ENCODE results near the gene MRTO4. TPM values are rescaled to one million over a fixed set of nuclear protein-coding genes. Genes with fewer than 3 reads are reported as not detected.

Gene MRTO4
- total and polyA plus RNA-seq, 9 of the 15 experiments (the other 6 are each of a cell fraction or from before 2014, with no cell fraction given) = 62.0 to 173 (median 146) TPM

DNA sequence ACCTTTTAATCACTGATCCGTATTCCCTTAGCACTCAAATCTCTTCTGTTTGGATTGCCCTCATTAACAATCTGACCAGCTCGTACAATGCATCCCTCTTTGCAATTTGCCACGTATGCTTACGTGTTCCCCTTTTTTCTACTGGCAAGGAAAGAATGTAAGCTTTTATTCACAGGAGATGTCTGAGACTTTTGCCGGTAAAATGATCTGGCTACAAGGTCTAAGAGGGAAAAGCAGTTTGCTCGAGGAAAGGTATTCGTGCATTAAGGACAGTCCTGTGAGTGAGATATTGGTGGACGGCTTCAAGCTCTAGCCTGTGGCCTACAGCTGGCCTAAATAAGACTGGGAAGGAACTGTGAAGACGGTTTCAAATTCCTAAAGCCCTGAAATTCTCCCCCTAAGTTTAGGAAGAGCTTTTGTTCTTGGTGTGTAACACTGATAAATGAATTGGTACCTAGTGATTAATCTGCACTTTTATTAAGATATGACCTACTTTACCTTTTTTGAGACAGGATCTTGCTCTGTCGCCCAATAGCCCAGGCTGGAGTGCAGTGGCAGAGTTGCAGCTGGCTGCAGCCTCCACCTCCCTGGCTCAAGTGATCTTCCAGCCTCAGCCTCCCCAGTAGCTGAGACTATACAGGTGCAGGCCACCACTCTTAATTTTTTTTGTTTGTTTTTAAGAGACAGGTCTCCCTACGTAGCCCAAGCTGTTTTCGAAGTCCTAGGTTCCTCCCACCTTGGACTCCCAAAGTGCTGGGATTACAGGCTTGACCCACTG, 40.6 kb upstream of the MRTO4 start:
- 2% methylated on average over 12 of the region's 12 CpGs for WGBS (ENCODE audit: insufficient coverage, low coverage, missing lambda C conversion rate)
- ChIA-PET POLR2A (interaction anchor here (0.5 to 6.4 kb wide), 21 partner anchors 9 to 443 kb away, joined by 3 to 45 read pairs (median 3); no protein-coding TSS in a partner anchor), CTCF (ENCODE audit: low intra/inter-chr PET ratio) (no interaction called here)
- ATAC-seq = peak; percentile 29
- peak overlapping the region; percentile 84 for H3K4me3 ChIP-seq
- FAIRE-seq = peak; percentile 23
- H3K9me3 ChIP-seq (replicated peaks; ENCODE audit: control insufficient read depth, insufficient read depth, low read depth, low read length) = no peaks in the 10 kb centered on the region
- peaks cover 6% of the 10 kb centered on the region for H3K9me1 ChIP-seq (ENCODE audit: control insufficient read depth, insufficient read depth, low read length)
- peaks cover 99% of the 10 kb centered on the region for H3K79me2 ChIP-seq (ENCODE audit: control insufficient read depth, insufficient read depth, low read length)
- in situ Hi-C loops (cut with MboI) (no loop called here), intact Hi-C loops (cut with micrococcal nuclease) (loop anchor here (2.0 kb wide), 1 partner anchor 32 kb away; no protein-coding TSS in a partner anchor)
- H2AFZ ChIP-seq (ENCODE audit: low read depth, low read length) = peak overlapping the region; percentile 84
- peak in 1 of 4 experiments; percentile 51 for DNase-seq (ENCODE audit: extremely low read depth in 1 of 4, low spot score in 3 of 4)
- peak overlapping the region; percentile 100 for H3K4me2 ChIP-seq (ENCODE audit: insufficient read depth, low read length)
- no peaks in the 10 kb centered on the region for H3K27me3 ChIP-seq (ENCODE audit: control insufficient read depth in 2 of 2, insufficient read depth in 2 of 2, low read length in 2 of 2)
- BruUV-seq (replicated peaks) = TSS peak; percentile 72
- peaks cover 18 to 32% of the 10 kb centered on the region in 2 experiments for H3K4me1 ChIP-seq (replicated peaks in 1 of 2; ENCODE audit: control insufficient read depth in 2 of 2, insufficient read depth in 2 of 2, low read length in 2 of 2)
- H3K9ac ChIP-seq (ENCODE audit: insufficient read depth in 1 of 2, low read depth in 2 of 2, low read length in 2 of 2) = peak overlapping the region; percentile 98 to 99
- peaks cover 61% of the 10 kb centered on the region for H3K36me3 ChIP-seq (ENCODE audit: control insufficient read depth, insufficient read depth, low read length)
- peak overlapping the region; percentile 97 for H3K27ac ChIP-seq (ENCODE audit: extremely low read depth, low read depth, low read length)
- H4K20me1 ChIP-seq (replicated peaks; ENCODE audit: control insufficient read depth, insufficient read depth, low read length) = peaks cover 16% of the 10 kb centered on the region
- TF ChIP-seq TAF15 (IDR thresholded peaks at IDR 0.05; ENCODE audit: low read depth, low read length) (no peak), NR2C1 (IDR thresholded peaks at IDR 0.05) (no peak), NR2C1 (tag; IDR thresholded peaks at IDR 0.05) (no peak), BCOR (IDR thresholded peaks at IDR 0.05) (no peak), ZNF584 (CRISPR knock-in tag; IDR thresholded peaks at IDR 0.05; ENCODE audit: low read depth) (no peak), MIER1 (IDR thresholded peaks at IDR 0.05; ENCODE audit: low read depth) (no peak), SNRNP70 (optimal IDR thresholded peaks at IDR 0.05; ENCODE audit: low read depth, low read length) (no peak), HCFC1 (IDR thresholded peaks at IDR 0.05; ENCODE audit: low read depth, low read length) (no peak), SREBF2 (CRISPR knock-in tag; IDR thresholded peaks at IDR 0.05) (no peak), ZNF12 (CRISPR knock-in tag; IDR thresholded peaks at IDR 0.05) (no peak; the same call in 1 of the 2 replicates), SIN3A (IDR thresholded peaks at IDR 0.05; ENCODE audit: borderline replicate concordance in 2 of 2, control insufficient read depth in 1 of 2, low read depth in 2 of 2, low read length in 2 of 2) (peak in 1 of 2 experiments; percentile 35; a peak in 1 of 4 replicates), RFX5 (IDR thresholded peaks at IDR 0.05; ENCODE audit: low read depth, low read length) (no peak)
- TF ChIP-seq, protein P1, sequence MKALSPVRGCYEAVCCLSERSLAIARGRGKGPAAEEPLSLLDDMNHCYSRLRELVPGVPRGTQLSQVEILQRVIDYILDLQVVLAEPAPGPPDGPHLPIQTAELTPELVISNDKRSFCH (CRISPR knock-in tag; IDR thresholded peaks at IDR 0.05) = no peak
- TF ChIP-seq, protein P1 (tag; IDR thresholded peaks at IDR 0.05) = no peak; the same call in none of the 2 replicates
- TF ChIP-seq, protein P2, sequence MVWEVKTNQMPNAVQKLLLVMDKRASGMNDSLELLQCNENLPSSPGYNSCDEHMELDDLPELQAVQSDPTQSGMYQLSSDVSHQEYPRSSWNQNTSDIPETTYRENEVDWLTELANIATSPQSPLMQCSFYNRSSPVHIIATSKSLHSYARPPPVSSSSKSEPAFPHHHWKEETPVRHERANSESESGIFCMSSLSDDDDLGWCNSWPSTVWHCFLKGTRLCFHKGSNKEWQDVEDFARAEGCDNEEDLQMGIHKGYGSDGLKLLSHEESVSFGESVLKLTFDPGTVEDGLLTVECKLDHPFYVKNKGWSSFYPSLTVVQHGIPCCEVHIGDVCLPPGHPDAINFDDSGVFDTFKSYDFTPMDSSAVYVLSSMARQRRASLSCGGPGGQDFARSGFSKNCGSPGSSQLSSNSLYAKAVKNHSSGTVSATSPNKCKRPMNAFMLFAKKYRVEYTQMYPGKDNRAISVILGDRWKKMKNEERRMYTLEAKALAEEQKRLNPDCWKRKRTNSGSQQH (CRISPR knock-in tag; IDR thresholded peaks at IDR 0.05) = no peak
- TF ChIP-seq, protein P3, sequence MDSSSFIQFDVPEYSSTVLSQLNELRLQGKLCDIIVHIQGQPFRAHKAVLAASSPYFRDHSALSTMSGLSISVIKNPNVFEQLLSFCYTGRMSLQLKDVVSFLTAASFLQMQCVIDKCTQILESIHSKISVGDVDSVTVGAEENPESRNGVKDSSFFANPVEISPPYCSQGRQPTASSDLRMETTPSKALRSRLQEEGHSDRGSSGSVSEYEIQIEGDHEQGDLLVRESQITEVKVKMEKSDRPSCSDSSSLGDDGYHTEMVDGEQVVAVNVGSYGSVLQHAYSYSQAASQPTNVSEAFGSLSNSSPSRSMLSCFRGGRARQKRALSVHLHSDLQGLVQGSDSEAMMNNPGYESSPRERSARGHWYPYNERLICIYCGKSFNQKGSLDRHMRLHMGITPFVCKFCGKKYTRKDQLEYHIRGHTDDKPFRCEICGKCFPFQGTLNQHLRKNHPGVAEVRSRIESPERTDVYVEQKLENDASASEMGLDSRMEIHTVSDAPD (CRISPR knock-in tag; IDR thresholded peaks at IDR 0.05) = no peak

All from K562 (cell line).